CD4-positive, CD25-positive, alpha-beta regulatory T cell (primary cell): ENCODE measurements around the gene C1GALT1C1L. TPM values are rescaled to one million over a fixed set of nuclear protein-coding genes. Genes with fewer than 3 reads are reported as not detected.

Source experiments
- polyA plus RNA-seq, 4 donors: library from polyadenylated mRNA; unstranded; fragments of 300-500 nt; fragmentation: Illumina TruSeq; gene quantifications; one replicate each; pipeline ENCODE4 v1.2.3, GENCODE V29; 2021
- total RNA-seq: library from RNA; stranded (reverse); gene quantifications from one replicate; pipeline ENCODE4 v1.2.3, GENCODE V29; 2022

The C1GALT1C1L gene
- total and polyA plus RNA-seq, 5 donors from 2014 or later = 0.15 to 0.30 TPM; not detected in 3

Other genes with a start within 250 kb of the C1GALT1C1L start
- 52.9 TPM for gene THADA, start 80.4 kb downstream of the C1GALT1C1L start, total RNA-seq
- 10 to 100 TPM; 19.1 to 23.2 (median 19.8) TPM for gene THADA, start 80.4 kb downstream of the C1GALT1C1L start, polyA plus RNA-seq
- 1.2 TPM for gene PLEKHH2, start 39.2 kb downstream of the C1GALT1C1L start, total RNA-seq
- under 1 TPM in 2 of 4 donors, not detected in 2; 0.18 to 0.20 TPM for gene PLEKHH2, start 39.2 kb downstream of the C1GALT1C1L start, polyA plus RNA-seq
- 2.1 TPM for gene DYNC2LI1, start 97.6 kb upstream of the C1GALT1C1L start, total RNA-seq
- 1 to 10 TPM; 2.5 to 5.8 (median 4.4) TPM for gene DYNC2LI1, start 97.6 kb upstream of the C1GALT1C1L start, polyA plus RNA-seq
- not detected for gene ABCG5, start 162.4 kb upstream of the C1GALT1C1L start, total RNA-seq
- not detected for gene ABCG5, start 162.4 kb upstream of the C1GALT1C1L start, polyA plus RNA-seq
- gene ABCG8, start 162.5 kb upstream of the C1GALT1C1L start, total RNA-seq = not detected
- gene ABCG8, start 162.5 kb upstream of the C1GALT1C1L start, polyA plus RNA-seq = under 1 TPM in 2 of 4 donors, not detected in 2; 0.09 to 0.10 TPM